Amniotic stem cell (primary cell): ENCODE data around the gene RAD51B.

Experiments
- DNase-seq: peaks from one replicate; lab custom pipeline; 2025; lab: John Stamatoyannopoulos, UW

The RAD51B gene

GRCh38 chr14:68306934-68307789 lies 487.6 kb downstream of the RAD51B start:
- DNase-seq: no peak

GRCh38 chr14:68307790-68308168 lies 488.2 kb downstream of the RAD51B start:
- DNase-seq: no peak

DNA sequence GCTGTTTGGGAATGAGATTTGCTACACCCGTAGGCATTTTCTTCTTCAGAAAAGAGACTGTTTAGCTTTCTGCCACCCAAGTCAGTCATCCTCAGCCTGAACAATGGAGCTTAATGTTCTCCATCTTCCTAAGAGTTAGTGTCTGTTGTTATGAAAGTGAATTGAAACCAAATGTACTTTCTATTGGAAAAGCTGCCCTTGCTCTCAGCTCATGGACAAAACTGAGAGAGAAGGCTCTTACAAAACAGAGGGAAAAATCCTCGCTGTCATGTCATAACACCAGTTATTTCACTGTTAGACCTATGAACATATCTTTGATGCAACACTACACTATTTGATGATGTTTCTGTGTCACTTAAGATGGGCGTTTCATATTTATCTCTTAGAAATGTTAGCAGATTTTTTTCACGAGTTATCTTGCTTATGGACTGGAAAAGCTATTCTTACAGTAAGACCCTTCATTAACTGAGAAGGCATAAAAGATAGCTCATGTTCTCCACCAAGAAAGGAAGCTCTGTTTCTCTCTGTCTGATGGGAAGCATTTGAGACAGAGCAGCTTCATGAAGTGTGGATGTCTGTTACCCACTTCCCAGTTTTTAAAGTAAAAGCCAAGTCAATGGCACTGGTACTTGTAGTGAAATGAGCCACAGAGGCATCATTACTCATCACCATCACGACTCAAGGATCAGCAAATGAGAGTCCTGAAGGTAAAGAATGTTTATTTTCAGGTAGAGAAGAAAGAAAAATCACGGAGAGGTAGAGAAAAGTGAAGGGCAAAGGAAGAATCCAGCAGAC lies 489.3 kb downstream of the RAD51B start:
- DNase-seq: no peak

GRCh38 chr14:68309616-68310015 lies 490.0 kb downstream of the RAD51B start:
- no peak for DNase-seq

DNA sequence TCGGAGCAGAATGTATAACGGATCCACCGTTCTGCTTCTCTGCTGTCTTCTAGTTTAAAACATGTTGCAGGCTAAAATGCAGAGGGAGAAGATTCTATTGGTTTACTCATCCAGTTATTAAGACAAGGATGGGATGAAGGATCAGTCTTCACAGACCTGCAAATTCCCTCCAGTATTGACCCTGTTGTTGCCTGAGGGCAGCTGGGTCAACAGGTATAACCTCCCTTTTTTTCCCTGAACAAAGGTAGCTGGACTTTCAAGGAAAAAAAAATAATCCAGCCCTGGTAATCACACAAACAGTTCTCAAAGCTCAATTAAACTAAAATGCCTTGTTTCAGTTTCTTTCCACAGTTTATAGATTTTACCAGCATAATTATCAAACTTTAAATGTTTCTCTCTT lies 492.7 kb downstream of the RAD51B start:
- DNase-seq: no peak

DNA sequence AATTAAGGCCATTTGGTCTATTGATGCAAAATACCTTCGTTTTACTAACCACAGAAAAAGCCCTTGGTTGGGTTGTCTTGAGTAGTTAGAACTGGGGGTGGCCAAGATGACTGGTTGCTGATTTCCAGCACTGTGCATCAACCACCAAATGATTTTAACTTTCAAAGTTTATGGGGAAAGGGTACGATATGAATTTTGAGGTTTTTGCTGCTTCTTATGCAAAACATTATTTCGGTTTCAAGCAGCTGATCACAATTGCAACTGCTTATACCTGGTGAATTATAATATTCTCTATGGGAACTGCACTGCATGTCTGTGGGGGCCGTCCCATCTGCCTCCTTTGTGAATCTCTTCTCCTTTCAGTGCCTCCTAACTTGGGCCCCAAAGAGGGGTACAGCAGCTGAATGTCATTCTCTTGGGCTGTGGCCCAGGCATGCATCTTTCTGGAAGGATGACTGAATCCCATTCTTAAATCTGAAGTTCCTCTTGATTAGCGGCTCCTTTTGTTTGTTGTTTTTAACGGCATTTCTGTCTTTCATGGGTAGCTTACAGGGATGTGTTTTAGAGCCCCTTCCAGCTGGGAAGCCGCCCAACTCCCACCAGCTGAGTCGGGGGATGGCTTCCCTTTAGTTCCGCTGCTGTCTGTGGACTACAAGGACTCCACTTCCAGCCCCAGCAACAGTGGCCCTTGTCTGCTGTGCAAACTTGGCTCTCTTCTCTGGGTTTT lies 493.5 kb downstream of the RAD51B start:
- no peak for DNase-seq

- no peak for DNase-seq
These were observed 495.1 kb downstream of the RAD51B start for GRCh38 chr14:68314642-68315041.

DNA sequence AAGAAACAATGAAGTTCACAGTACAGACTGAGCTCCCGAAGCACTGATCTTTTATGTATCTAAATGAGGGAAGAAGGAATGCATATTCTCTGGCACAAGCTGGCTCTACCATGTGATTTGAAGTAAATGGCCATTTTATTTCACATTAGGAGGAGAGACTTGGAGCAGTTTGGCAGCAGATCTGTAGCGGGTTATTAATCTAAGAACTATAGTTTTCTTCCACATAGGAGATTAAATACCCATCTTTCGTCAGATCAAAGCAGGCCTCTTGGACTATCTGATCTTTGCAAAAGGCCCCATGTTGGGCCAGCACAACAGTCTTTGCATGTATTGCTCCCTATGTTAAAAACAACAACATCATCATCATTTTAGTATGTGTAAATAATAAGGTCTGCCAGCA lies 495.5 kb downstream of the RAD51B start:
- DNase-seq: no peak

DNA sequence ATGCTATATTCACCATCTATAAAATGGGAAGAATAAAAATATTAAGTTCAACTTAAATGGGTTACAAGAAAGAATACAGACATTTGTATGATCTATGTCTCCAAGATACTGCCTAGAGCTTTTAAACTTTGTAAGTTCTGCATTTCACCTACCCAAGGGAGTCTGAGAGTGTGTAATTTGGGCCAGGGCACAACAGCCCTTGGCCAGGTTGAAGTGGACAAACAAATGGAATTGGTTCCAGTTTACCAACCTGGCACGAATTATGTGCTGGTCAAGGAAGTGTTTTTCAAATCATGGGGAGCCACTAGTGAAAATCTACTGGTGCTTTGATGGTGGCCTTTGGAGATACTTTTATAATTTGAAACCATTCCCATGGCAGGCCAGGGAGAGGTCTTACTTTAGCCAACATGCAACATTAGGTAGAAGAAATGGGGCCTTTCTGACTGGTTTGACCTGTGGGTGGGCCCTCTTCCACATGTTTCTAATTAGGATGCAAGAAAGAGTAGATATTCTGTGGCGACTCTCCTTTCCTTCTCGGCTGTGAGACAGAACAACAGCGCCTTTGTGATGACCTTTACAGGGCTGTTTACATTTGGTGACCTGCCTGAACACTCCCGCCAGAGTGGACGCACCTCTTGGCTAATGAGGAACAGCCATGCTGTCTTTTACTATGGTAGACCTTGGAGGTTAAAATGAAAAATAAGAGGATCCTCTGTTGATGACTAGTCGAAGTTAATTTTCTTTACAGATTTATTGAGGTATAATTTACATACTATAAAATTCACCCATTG lies 496.7 kb downstream of the RAD51B start:
- DNase-seq: no peak

DNA sequence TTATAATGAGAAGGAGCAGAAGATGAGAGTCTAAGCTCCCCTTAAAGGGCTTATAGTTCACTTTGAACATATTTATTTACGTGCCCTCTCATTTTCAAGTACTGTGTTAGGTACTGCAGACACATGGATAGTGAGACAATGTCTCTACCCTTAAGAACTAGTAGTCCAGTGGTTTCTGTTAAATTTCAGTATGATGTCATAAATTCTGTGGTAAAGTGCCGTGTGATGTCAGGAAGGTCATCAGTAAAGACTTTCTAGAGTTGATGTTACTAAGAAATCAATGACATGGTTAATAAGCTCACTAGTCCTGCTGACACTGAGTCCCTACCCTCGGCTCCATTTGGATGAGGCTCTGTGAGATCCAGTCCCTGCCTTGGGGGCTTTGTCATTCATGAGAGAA lies 497.7 kb downstream of the RAD51B start:
- no peak for DNase-seq

- no peak for DNase-seq
These were observed 499.2 kb downstream of the RAD51B start for GRCh38 chr14:68318828-68319227.

- no peak for DNase-seq
These were observed 500.9 kb downstream of the RAD51B start for GRCh38 chr14:68320495-68320894.

DNA sequence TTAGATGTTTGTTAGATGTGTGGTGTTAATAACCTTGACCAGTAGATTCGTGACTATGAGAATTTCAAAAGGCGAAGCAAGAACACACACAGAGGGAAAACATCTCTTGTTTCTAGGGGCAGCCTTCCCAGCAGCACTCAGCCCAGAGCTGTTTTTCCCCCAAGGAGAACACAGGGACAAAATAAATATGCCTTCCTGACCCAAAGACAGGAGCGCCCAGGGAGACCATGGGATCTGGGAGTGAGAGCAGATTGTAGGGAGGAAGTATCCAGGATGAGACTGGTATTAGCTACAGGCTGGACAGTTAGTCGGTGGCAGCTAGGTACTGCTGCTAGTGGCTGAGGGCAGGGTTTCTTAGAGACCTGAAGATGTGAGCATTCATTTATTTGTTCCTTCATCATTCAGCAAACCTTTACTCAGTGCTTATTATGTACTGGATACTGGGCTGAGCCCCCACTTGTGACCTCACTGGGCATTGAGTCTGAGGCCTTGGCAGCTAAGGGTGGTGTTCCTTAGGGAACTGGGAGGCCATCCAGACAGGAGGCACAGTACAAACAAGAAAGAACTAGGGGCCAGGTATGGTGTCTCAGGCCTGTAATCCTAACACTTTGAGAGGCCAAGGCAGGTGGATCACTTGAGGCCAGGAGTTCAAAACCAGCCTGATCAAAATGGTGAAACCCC lies 503.5 kb downstream of the RAD51B start:
- no peak for DNase-seq

GRCh38 chr14:68325267-68325807 lies 505.8 kb downstream of the RAD51B start:
- no peak for DNase-seq

GRCh38 chr14:68327231-68327630 lies 507.7 kb downstream of the RAD51B start:
- no peak for DNase-seq

DNA sequence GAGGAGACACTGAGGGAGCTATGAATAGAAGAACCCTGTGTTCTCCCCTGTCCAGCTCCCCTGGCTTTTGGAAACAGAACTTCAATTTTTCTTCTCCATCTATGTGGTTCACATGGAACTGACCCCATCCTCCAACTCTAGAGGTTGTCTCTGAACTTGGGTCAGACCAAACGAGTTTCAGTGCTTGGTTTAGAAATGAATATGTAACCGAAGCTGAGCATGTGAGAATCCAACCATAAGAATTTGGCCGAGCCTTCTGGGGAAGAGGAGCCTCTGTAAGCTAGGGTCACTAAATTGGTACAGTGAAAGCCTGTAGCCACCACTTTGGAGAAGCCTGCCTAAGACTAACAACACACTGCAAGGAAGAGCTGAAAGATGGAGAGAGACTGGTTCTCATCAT lies 508.9 kb downstream of the RAD51B start:
- no peak for DNase-seq

DNA sequence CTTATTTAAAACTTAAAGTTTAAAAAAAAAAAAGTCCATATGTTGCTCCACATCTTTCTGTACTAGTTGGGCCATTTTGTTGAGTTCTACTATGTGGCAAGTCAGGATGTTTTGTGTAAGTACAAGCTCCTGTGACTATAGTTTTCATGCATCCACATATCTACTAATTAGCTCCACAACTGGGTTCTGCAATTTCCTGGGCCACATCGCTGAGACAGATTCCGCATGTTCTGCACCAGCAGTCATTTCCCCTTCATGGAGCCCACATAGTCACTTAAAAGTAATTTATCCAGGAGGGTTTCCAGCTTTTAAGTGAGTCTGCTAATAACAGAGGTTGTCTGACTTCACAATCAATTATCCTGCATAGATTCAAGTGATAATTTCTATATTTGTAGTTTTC lies 511.8 kb downstream of the RAD51B start:
- no peak for DNase-seq

DNA sequence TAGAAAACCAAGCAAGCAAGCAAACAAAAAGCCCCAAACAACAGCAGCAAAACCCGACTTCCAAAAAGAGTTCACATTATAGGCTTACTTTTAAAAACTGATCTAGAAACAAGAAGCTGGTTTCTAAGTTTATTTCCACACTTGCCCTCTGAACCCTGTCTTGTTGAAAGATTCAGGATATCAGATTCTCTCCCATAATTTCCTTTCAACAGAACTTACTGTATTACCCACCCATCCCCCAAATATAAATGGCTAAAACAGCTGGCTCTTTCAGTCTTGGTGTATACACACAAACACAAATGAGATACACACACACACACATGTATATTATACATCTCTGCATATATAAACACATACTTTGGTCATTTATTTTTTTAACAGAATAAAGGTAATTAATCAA lies 512.4 kb downstream of the RAD51B start:
- DNase-seq: no peak

GRCh38 chr14:68333262-68333661 lies 513.7 kb downstream of the RAD51B start:
- no peak for DNase-seq

DNA sequence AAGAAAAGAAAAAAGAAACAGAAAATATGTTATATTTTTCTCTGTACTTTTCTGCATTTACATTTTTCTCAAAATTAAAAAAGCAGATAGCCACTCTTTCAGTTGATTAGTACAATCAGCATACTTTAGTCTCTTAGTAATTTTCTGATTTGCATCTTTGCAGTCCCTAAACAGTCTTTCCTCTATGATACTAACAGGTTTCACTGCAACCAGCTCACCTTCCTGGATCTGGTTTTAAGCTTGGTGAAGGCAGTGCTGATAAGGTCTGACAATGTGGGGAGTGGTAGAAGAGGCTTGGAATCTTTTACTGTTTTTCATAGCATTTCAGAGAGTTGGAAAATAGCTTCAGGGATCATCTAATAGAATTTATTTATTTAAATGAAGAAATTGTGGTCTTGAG lies 515.7 kb downstream of the RAD51B start:
- no peak for DNase-seq

DNA sequence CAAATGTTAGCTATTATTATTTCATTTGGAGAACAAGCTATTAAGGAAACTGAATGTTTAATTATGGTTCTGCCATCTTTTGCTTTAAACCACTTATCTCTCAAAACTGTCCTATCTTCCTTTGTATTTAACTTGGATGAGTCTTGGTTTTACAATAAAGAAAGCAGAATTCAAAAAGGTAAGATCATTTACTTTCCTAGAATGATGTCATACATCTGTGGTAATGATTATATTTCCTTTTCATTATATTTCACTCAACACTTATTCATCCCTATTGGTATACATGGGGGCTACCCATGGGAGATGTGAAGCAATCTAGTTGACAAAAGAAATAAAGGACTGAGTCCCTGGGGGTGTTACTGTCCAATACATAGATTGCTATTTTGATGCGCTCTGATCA lies 516.6 kb downstream of the RAD51B start:
- DNase-seq: no peak
